ENCODE data around the gene MXD1. TPM values are rescaled to one million over a fixed set of nuclear protein-coding genes. Genes with fewer than 3 reads are reported as not detected.
A peak's percentile ranks its signal among the peaks of the same experiment; 100 is the strongest.

Gene MXD1
- total RNA-seq, 1 donor from 2014 or later: 3.9 TPM

GRCh38 chr2:69940691-69941090 is 25.8 kb downstream of the MXD1 start:
- H3K36me3 ChIP-seq: no peaks in the 10 kb centered on the region
- peak overlapping the region; percentile 74 for H3K27ac Mint-ChIP-seq

GRCh38 chr2:69943000-69943842 is 28.3 kb downstream of the MXD1 start:
- Histone ChIP-seq H3K9me3 (ENCODE audit: low read depth) (no peaks in the 10 kb centered on the region), H3K36me3 (no peaks in the 10 kb centered on the region), H3K27ac (no peak overlapping the region), H3K27me3 (no peaks in the 10 kb centered on the region), H3K79me2 (ENCODE audit: low read depth) (no peaks in the 10 kb centered on the region), H3K9ac (no peak overlapping the region), H3K4me2 (peak overlapping the region; percentile 30), H3K4me3 (no peak overlapping the region), H2AFZ (replicated peaks) (no peak overlapping the region), H3K4me1 (peaks cover 30% of the 10 kb centered on the region), H4K20me1 (ENCODE audit: low read depth) (no peaks in the 10 kb centered on the region), H3F3A (ENCODE audit: low read depth) (peaks cover 4% of the 10 kb centered on the region)
- TF ChIP-seq EZH2 (IDR thresholded peaks at IDR 0.05): no peak
- no peak for TF ChIP-seq CTCF (IDR thresholded peaks at IDR 0.05)
- no peak for TF ChIP-seq EZH2phosphoT487 (IDR thresholded peaks at IDR 0.05)
- Mint-ChIP-seq H3K4me1 (peaks cover 21% of the 10 kb centered on the region), H3K27ac (no peak overlapping the region), H3K36me3 (peaks cover 10% of the 10 kb centered on the region), H3K4me3 (no peak overlapping the region), H3K27me3 (ENCODE audit: insufficient read depth, low read depth) (peaks cover 2% of the 10 kb centered on the region), H3K9me3 (no peaks in the 10 kb centered on the region)
- DNase-seq (ENCODE audit: low spot score): no peak

More at GRCh38 chr2:69940691-69941090, 25.8 kb downstream of the MXD1 start:
- no peak overlapping the region for H3K4me3 ChIP-seq
- no peaks in the 10 kb centered on the region for H3K79me2 ChIP-seq (ENCODE audit: low read depth)
- no peaks in the 10 kb centered on the region for H3K27me3 ChIP-seq
- no peaks in the 10 kb centered on the region for H4K20me1 ChIP-seq (ENCODE audit: low read depth)
- no peak overlapping the region for H3K27ac ChIP-seq
- peak overlapping the region; percentile 52 for H3K4me2 ChIP-seq
- DNase-seq (ENCODE audit: low spot score): peak; percentile 75
- H3K9me3 ChIP-seq (ENCODE audit: low read depth): no peaks in the 10 kb centered on the region
- TF ChIP-seq EZH2 (IDR thresholded peaks at IDR 0.05): no peak
- TF ChIP-seq CTCF (IDR thresholded peaks at IDR 0.05): no peak
- TF ChIP-seq EZH2phosphoT487 (IDR thresholded peaks at IDR 0.05): no peak
- H3F3A ChIP-seq (ENCODE audit: low read depth): peaks cover 4% of the 10 kb centered on the region
- no peak overlapping the region for H2AFZ ChIP-seq (replicated peaks)
- H3K9ac ChIP-seq: no peak overlapping the region
- Mint-ChIP-seq H3K36me3 (peaks cover 20% of the 10 kb centered on the region), H3K4me3 (no peak overlapping the region), H3K27me3 (ENCODE audit: insufficient read depth, low read depth) (peaks cover 6% of the 10 kb centered on the region), H3K4me1 (peaks cover 21% of the 10 kb centered on the region), H3K9me3 (no peaks in the 10 kb centered on the region)
- H3K4me1 ChIP-seq: peaks cover 29% of the 10 kb centered on the region

GRCh38 chr2:69943843-69944525 is 29.1 kb downstream of the MXD1 start:
- no peak for DNase-seq (ENCODE audit: low spot score)
- H3F3A ChIP-seq (ENCODE audit: low read depth): peaks cover 4% of the 10 kb centered on the region
- no peak overlapping the region for H3K4me2 ChIP-seq
- no peaks in the 10 kb centered on the region for H3K9me3 ChIP-seq (ENCODE audit: low read depth)
- Mint-ChIP-seq H3K27me3 (ENCODE audit: insufficient read depth, low read depth) (peaks cover 2% of the 10 kb centered on the region), H3K27ac (no peak overlapping the region), H3K9me3 (no peaks in the 10 kb centered on the region), H3K36me3 (peaks cover 3% of the 10 kb centered on the region), H3K4me3 (no peak overlapping the region), H3K4me1 (peaks cover 21% of the 10 kb centered on the region)
- TF ChIP-seq CTCF (IDR thresholded peaks at IDR 0.05) (no peak), EZH2phosphoT487 (IDR thresholded peaks at IDR 0.05) (no peak), EZH2 (IDR thresholded peaks at IDR 0.05) (no peak)
- H3K4me3 ChIP-seq: no peak overlapping the region
- no peaks in the 10 kb centered on the region for H3K79me2 ChIP-seq (ENCODE audit: low read depth)
- peaks cover 35% of the 10 kb centered on the region for H3K4me1 ChIP-seq
- no peaks in the 10 kb centered on the region for H4K20me1 ChIP-seq (ENCODE audit: low read depth)
- H2AFZ ChIP-seq (replicated peaks): no peak overlapping the region
- H3K27me3 ChIP-seq: no peaks in the 10 kb centered on the region
- no peak overlapping the region for H3K27ac ChIP-seq
- no peak overlapping the region for H3K9ac ChIP-seq
- H3K36me3 ChIP-seq: no peaks in the 10 kb centered on the region

All from neural progenitor cell (in vitro differentiated cells).